Activated CD8-positive, alpha-beta memory T cell treated with anti-CD3 and anti-CD28 coated beads for 1 hour (primary cell): ENCODE results near the gene TRIO.

Experiments used
- DNase-seq, 2 donors: peaks; one replicate each; pipeline ENCODE4 v3.0.0-alpha.2; 2020; ENCODE audit warnings: low read depth in 1 of 2; ENCODE audit errors: extremely low read depth in 1 of 2

Gene TRIO

DNA sequence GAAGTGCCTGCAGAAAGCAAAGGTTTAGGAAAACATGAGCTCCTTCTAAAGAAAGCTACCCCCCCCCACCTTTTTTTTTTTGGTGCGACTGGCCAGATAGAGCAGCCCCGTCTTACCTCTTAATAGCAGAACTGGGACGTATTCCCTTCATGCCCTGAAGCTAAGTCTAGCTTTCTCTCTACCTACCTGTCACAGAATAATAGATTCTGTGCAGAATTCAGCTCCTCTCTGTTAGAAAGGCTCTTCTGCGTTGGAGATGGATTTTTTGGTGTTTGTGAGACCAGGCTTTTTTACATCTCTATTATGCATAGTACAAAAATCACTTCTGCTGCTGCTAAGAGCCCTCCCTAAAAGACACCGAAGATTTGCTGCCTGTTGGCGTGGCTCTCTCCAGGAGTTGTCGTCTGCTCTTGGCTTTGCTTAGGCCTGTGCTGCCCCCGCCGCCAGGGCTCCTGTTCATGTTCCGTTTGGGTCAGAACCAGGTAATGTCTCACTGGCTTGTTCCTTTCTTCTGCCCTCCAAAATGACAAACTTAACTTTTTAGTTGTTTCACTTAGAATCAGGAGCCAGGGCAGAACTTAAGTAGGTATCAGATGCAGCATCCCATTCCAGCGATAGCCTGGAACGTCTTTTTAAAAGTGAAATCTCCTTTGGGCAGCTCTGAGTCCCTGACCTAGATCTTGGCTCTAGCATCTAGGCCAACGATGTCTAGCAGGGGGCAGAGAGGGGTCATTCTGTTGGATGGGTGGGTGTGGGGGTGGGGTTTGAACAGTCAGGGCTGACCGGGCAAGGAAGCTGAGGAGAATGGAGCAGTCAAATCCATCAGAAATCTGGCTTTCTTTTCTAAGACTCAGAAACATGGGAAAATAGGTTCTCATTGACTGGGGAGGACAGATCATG, 2.5 kb downstream of the TRIO start:
- no peak for DNase-seq

- DNase-seq = no peak
These were observed 3.6 kb downstream of the TRIO start for GRCh38 chr5:14146725-14147124.

DNA sequence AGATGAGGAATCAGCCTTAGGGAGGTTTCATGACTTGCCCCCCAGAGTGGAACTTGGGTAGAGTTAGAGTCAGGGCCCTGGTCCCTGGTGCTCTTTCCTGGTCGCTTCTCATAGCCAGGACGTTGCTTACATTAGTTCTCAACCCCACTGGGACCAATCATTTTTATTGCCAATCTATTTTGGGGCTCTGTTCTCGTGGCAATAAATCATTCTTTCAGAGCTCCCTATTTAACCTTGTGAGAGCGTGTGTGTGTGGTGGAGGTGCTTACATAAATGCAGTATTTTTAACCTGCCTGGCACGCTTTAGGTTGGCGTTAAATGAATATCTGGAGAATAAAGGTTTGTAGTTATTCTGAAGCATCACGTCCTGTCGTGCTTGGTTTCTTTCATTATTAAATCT, 4.1 kb downstream of the TRIO start:
- DNase-seq = no peak

DNA sequence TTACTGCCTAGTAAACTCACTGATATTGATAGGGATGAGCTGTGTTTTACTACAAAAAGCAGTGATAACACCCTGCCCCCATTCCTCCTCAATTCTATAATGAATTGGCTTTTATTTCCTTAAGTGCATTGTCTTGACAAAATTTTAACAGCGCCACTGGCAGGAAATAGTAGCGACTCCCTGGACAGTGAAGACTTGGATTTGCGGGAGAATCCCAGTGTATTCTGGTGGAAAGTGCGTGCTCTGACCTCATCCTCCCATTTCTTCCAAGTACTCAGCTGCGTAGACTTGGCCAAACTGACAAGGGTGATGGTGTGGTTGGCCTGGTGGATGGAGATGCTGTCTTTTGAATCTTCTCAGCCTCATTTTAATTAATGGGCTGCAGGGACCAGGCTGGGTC, 5.3 kb downstream of the TRIO start:
- no peak for DNase-seq

GRCh38 chr5:14148890-14149671, 5.9 kb downstream of the TRIO start:
- DNase-seq = no peak

GRCh38 chr5:14149672-14150274, 6.6 kb downstream of the TRIO start:
- DNase-seq = no peak

GRCh38 chr5:14151416-14151815, 8.3 kb downstream of the TRIO start:
- no peak for DNase-seq

GRCh38 chr5:14153071-14153864, 10.1 kb downstream of the TRIO start:
- DNase-seq = no peak

DNA sequence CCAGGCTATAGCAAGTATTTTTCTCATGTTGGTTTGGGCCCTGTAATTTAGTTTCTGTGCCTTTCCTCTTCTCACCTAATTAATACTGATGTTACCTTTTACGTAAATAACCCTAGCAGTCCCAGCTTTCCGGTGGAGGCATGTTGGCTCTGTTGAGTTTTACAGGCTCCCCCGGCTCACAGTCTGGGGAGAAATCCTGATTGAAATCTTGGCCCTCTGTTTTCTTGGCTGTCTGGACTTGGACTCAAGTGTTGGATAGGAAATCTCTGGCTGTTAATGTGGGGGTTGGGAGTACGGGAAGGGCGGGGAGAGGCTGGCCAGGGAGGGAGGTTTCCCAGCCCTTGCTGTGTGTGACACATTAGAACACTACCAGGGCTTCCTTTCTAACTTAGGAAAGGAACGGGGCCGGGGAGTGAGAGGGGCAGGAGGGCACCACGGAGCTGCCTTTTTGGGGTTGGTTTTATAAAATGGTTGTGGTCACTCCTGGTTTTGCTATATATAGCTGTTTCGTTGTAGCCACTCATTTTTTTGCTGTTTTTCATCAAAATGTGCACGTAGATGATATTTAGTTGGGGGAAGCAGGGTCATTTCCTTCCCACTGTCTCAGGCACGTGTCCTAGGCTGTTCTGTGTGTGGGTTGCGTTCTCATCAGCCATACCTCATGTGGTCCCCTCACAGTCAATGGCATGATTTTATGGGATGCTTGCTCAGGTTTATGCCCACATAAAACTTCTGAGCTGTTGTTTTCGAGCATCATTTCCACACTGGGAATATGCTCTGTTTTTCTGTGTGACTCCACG, 11.0 kb downstream of the TRIO start:
- no peak for DNase-seq

DNA sequence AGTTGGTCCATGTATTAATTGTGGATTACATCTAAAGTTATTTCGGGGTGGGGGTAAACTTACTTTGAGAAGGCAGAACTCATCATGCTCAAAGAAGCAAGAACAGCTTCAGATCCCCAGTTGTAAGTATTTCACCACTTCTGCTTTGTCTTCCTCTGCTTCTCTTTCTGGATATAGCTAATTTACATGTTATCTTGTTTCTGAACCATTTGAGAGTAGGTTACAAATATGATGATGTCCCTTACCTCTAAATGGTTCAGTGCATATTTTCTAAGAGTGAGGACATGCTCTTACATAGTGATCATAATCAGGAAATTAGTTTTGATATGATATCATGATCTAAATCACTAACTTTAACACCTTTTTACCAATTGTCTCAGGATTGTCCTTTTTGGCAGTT, 11.9 kb downstream of the TRIO start:
- no peak for DNase-seq

DNA sequence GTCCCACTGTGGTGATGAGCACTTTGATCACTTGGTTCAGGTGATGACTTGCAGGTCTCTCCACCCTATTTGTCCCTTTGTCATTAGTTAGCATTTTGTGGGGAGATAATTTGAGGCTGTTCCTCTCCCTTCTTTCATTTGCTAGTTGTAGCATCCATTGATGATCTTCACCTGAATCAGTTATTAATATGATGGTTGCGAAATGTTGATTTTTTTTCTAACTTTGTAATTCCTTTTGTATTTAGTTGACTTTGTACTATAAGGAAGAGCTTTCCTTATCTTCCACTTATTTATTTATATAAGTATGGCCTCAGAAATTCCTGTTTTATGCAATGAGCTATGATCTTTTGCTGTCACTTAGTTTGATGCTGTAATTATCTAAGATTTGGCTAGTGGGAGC, 12.6 kb downstream of the TRIO start:
- DNase-seq = no peak

DNA sequence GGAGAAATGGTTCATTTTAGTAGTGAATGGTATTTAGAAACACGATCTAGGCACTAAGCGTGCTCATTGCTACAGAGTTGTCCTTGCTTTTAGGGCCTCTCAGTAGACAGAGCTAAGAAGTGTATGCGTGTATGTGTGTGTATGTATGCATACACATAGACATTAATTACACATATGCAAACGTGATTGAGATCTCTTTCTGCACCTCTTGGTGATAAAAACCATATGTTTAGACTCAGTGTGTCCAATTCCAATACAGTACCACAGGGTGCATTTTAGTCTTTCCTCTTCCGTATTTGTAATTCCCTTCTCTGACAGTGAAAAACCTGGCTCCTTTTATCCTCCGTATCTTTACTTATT, 13.1 kb downstream of the TRIO start:
- no peak for DNase-seq

GRCh38 chr5:14156650-14157492, 13.7 kb downstream of the TRIO start:
- no peak for DNase-seq

GRCh38 chr5:14157493-14157782, 14.3 kb downstream of the TRIO start:
- no peak for DNase-seq

DNA sequence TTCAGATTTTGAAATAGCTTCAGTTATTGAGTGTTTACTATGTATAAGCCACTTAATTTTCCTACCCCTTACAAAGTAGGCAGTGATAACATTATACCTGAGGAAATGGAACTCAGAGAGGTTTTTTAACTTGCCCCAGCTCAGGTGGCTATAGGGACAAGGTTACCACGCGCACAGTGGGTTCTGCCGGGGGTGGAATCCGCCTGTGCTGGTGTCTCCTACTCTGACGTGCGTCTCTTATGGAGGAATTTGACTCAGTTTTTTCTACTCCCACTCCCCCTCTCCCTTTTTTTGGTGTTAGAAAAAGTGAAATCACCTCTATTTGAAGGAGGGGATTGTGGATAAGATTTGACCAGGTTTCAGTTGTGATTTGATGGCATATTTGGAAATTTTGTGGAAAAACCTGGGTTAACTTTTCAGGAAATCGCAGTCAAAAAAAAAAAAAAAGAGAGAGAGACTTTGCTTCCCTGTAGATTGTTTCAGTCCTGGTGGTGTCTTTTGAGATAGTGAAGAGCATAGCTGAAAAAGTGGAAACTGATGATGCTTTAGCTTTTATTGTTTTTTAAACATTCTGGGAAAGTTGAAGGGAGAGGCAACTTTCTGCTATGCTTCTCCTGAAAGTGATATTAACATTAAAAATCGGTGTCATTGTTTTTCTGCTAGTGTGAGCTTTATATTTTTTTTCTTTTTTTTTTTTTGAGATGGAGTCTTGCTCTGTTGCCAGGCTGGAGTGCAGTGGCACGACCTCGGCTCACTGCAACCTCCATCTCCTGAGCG, 15.9 kb downstream of the TRIO start:
- DNase-seq = no peak

GRCh38 chr5:14161825-14162556, 18.8 kb downstream of the TRIO start:
- no peak for DNase-seq

DNA sequence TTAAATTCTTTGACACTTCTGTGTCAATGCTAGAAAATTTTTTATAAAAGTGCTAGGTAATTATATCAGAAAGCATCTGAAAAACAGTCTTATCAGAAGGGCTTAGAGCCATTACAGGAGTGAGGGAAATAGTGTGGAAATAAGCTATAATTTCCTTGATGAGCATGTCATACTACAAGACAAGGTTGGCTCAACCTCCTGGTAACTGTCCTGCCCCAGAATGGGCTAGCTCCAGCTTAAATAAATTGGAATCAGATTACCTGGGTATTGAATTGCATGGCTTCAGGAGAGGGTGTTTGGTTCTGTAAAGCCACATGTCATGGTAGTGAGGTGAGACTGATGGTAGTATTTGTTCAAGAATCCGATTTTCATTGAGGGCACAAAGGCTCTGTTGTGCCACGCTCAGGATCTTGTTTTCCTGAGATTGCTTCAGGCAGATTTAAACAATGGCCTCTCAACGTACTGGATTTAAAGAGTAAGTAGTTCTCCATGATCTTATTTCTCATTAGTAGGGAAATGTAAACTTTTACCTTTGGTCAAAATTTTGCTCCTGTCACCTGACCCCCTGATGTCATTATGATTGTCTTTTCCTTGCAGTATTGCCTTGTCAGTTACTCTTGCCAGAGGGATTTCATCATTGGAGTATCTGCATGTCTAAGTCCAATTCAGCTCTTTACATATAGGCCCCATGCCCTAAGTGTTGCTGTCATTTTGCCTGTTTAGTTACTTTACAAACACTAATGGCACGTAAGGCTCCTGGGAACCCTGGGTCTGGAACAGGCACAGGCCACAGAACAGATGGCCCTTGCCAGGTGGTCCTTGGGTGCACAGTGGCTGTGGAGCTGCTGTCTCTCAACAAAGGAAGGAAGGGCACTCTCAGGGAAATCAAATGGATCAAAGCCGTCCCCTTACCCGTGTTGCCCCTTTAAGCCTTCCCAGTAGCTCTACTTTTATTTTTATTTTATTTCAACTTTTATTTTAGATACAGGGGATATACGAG, 21.3 kb downstream of the TRIO start:
- no peak for DNase-seq
